Left cardiac atrium (tissue), 4 donors: ENCODE data around the gene DONSON. TPM values are rescaled to one million over a fixed set of nuclear protein-coding genes. Genes with fewer than 3 reads are reported as not detected.
"Not testable (repeated sequence)": the region's sequence is repeated elsewhere in the genome, so short reads cannot be mapped to it uniquely, and the experiment has no call there.

Experiments
- ATAC-seq, 2 donors: fragments of 200-7000 bp; cut with Tn5 transposase; one replicate each; pipeline ENCODE4 v1.9.1; 2020; ENCODE audit warnings: mild to moderate bottlenecking in 2 of 2, moderate library complexity in 2 of 2
- DNase-seq: peaks from one replicate; pipeline ENCODE4 v3.0.0-alpha.2; 2020
- intact Hi-C, 2 donors: fragments of 100-400 bp; cut with DNase I; formaldehyde crosslinking; loops; one replicate each; pipeline versions ENCODE4 v1.14.1 to v1.15.1; 2022 to 2023
- long read RNA-seq: library from polyadenylated mRNA; unstranded; transcript quantifications from one replicate; pipeline ENCODE4 v2.0.0, GENCODE V29; 2021
- total RNA-seq, 2 donors: library from RNA; stranded (reverse); fragmentation: NEBNext Ultra II Directional; extraction: Animal tissue kit (Norgen Biotek cat#: 25700); gene quantifications; one replicate each; pipeline ENCODE4 v1.2.1, GENCODE V29; 2021
- donor health status: DM: no; HTN: yes; CAD: no.
- donor health status: DM: no; HTN: yes; CAD: no; lungs with severe emphysema.
- donor health status: DM: yes; HTN: yes; CAD: no.
- donor health status: Dilated cardiomyopathy.

The DONSON gene, protein sequence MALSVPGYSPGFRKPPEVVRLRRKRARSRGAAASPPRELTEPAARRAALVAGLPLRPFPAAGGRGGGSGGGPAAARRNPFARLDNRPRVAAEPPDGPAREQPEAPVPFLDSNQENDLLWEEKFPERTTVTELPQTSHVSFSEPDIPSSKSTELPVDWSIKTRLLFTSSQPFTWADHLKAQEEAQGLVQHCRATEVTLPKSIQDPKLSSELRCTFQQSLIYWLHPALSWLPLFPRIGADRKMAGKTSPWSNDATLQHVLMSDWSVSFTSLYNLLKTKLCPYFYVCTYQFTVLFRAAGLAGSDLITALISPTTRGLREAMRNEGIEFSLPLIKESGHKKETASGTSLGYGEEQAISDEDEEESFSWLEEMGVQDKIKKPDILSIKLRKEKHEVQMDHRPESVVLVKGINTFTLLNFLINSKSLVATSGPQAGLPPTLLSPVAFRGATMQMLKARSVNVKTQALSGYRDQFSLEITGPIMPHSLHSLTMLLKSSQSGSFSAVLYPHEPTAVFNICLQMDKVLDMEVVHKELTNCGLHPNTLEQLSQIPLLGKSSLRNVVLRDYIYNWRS
- 1 to 10 TPM; 4.9 to 5.7 TPM for total RNA-seq
- long read RNA-seq = 0 reads

DNA sequence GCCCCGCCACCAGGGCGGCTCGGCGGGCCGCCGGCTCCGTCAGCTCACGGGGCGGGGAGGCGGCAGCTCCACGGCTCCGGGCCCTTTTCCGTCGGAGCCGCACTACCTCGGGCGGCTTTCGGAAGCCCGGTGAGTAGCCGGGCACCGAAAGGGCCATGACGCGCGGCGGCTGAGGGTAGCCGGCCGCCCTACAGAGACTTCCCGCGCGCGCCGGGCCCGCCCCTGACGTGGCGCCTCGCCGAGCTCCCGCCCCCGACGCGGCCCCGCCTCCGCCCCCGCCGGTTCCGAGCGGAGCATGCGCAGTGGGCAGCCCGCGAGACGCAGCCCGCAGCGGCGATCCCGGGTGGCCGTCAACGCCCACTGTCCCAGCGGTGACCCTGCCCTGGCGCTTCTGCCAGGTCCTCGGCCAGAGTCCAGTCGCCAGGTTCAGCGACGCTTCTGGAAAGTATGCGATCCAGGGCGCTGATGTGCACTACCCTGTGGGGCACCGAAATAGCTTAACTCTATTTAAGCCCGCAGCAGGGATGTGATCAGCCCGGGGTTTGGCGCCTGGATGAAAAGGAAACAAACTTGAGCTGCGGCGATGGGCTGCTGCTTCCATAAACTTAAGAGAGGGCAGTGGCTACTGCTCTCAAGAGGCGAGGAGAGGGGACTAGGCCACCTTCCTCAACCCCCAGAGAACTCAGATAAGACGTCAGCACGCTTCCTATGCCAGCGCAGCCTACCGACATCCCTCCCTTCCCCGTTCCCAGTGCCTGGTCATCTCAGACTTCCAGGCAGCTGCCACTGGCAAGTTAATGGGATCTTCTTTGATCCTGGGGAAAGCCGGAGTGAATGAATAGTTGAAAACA is at the start of gene DONSON:
Gene DONSON, minus strand, starts transcription at position 200 of the 851 bp plus-strand sequence. Its CDS starts 43 bp downstream, at position 157.
- intact Hi-C loops = no loop called here
- DNase-seq (peak; percentile 91), ATAC-seq (peak; percentile 98)

DNA sequence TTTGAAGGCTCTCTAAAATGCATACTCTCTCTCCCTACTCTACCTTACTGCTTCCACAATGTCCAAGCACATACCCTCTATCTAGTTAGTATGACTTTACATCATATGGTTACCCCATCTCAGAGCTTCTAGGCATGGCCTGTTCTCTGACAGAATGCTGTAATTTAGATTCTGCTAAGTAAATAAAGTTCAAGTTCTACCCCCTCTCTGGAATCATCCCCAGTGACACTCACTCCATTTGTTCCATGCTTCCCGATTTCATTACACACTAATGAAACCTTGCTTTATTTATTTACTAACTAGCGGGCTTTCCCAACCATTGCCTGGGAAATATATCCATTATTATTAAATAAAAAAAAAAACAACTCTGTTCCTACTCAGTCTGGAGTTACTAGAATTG is 45.8 kb upstream of the DONSON start:
- ATAC-seq (no peak), DNase-seq (no peak)
- intact Hi-C loops = no loop called here

GRCh38 chr21:33626151-33626550 is 37.7 kb upstream of the DONSON start:
- intact Hi-C loops, DNase-seq, ATAC-seq: not testable (repeated sequence)

DNA sequence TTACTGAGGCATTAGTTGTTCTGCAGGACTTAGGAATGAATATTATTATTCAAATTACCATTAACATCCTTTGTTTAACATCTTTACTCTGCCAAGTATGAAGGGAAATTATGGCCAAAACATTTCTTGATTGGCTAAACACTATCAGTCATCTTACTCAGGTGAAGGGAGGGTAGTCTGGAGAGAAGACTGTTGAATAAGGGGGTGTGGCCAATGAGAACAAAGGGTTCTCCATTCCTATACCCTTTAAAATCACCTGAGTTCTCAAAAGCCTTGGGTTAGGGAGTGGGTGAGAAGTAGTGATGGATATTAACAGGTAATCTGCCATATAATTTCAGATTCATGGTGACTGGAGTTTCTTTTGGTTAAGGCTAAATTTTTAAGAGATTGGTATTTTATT is 33.8 kb upstream of the DONSON start:
- no peak for DNase-seq
- no peak for ATAC-seq
- intact Hi-C loops = no loop called here

DNA sequence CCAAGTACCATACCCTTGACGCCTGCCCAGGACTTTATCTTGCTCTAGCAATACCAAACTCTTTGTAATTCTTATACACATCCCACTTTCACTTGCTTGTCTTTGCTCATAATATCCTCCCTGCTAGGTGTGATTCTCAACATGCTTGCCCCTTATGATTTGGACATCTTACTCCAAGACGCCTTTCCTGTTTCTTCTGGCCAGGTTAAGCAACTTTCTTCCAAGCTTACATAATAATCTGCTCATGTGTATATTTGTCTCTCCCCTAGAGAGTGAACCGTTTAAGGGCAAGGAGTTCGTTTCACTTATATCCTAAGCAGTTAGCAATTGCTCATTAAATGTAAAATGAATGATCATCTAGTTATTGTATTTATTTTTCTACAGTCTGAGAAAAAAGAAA is 31.2 kb upstream of the DONSON start:
- ATAC-seq (no peak), DNase-seq (no peak)
- intact Hi-C loops = no loop called here

DNA sequence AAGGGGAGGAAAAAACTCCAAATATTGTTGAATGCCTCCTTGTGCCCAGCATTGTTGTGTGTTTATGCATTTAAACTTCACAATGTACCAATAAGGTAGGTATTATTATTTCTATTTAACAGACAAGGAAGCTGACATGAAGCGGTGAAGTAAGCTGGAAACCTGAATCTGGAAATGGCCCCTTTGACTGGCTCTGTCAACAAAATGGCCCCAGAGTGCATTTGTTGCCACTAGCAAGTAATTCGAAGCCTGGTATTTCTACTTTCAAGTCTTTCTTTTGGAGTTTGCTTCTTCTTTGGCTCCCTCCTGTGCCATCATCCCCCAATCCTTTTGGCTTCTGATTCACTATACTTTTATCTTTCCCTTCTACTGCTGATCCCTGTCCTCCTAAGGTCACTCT is 29.9 kb upstream of the DONSON start:
- no peak for DNase-seq
- intact Hi-C loops = no loop called here

DNA sequence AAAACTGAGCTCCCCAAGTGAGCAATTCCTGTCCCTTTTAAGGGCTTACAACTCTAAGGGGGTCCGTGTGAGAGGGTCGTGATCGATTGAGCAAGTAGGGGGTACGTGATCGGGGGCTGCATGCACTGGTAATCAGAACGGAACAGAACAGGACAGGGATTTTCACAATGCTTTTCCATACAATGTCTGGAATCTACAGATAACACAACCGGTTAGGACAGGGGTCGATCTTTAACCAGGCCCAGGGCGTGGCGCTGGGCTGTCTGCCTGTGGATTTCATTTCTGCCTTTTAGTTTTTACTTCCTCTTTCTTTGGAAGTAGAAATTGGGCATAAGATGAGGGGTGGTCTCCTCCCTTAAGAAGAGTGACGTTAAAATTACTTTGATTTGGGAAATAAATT is 29.1 kb upstream of the DONSON start:
- ATAC-seq, intact Hi-C loops, DNase-seq: not testable (repeated sequence)

More for the DNA sequence above, 29.9 kb upstream of the DONSON start:
- ATAC-seq = no peak

GRCh38 chr21:33611006-33611744 is 22.7 kb upstream of the DONSON start:
- intact Hi-C loops = no loop called here
- DNase-seq = no peak
- no peak for ATAC-seq

DNA sequence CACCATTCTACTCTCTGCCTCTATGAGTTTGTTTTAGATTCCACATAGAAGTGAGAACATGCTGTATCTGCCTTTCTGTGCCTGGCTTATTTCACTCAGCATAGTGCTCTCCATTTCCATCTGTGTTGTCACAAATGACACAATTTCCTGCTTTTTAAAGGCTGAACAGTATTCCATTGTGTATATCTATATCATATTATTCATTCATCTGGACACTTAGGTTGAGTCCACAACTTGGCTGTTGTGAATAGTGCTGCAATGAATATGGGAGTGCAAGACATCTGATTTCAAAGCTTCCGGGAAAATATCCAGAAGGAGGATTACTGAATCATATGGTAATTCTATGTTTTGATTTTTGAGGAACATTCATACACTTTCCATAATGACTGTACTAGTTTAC is 20.1 kb upstream of the DONSON start:
- intact Hi-C loops = no loop called here
- ATAC-seq (no peak), DNase-seq (no peak)

DNA sequence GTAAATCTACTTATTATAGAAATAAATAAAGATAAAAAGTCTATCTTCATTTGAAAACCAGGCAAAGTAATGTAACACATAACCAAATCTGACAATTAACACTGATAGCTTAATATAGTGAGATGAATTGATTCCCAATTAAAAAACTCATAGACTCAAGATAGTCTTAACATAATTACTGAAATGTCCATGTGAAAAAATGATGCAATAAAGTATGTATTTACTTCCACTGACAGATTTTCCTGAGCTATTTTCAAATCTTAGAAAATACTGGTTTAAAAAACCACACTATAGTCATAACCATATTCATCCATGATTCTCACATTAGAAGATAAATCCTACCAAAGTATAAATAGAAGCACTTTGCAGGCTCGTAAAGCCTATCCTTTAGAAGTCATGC is 9.6 kb upstream of the DONSON start:
- no peak for DNase-seq
- ATAC-seq = no peak
- intact Hi-C loops = loop anchor here in 1 of 2 donors (10.0 kb wide), 1 partner anchor 53 kb away; the partner anchor contains the start of genes GART and SON

DNA sequence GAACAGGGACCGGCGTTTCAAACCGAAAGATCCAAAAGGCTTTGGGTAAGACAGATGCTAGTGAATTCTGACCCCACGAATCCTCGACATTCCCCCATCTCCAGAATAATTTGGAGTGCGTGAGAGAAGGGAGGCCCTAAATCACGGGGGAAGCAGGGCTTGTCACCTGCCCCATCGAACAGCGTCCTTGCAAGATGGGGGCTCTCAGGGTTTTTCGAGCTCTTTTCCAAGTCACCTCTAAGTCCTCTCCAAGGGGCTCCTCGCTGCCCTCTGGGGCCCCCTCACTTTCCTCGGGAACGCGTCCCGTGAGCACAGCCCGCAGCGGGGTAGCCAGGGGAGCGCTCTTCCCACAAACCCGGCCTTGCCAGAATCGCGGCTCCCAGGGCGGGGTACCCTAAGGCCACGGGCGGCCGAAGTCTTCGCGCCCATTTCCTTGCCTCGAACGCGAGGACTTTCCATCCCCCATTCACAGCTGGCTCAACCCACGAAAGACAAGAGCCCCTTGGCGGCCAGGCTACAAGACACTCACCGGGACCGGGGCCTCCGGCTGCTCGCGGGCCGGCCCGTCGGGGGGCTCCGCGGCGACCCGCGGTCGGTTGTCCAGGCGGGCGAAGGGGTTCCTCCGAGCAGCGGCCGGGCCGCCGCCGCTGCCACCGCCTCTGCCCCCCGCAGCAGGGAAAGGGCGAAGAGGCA is 546 bp downstream of the DONSON start:
- intact Hi-C loops = no loop called here
- ATAC-seq (peak; percentile 38 to 39), DNase-seq (peak; percentile 60)

DNA sequence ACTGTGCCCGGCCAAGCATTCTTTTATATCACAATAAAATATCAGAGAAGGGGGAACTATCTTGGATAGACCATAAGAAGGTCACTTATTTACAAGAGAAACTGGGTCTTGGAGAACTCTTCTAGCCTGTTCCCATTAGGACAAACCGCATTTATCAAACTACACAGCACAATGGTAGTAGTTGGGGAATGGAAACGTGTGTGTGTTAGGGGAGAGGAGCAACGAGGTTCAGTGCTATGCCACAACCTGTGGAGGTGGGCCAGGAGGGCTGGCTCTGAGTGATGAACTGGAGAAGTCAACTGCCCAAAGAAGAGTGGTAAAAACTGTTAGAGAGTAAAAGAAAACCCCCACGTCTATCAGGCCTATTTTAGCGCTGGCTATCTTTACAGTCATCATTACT is 1.6 kb downstream of the DONSON start:
- no peak for ATAC-seq
- intact Hi-C loops = no loop called here
- no peak for DNase-seq

DNA sequence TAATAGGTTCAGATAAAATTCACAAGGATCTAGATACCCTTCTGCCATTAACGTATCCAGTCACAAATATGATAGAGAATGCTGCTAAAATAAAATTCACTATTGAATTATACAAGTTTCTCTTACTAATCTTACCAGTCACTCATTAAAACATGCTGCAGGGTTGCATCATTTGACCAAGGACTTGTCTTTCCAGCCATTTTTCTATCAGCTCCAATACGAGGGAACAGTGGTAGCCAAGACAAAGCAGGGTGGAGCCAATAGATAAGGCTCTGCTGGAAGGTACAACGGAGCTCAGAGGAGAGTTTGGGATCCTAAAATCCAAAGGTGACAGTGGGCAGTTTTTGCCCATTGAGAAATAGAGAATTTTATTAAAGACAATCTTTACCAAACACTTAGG is 4.0 kb downstream of the DONSON start:
- ATAC-seq = no peak
- DNase-seq = no peak
- intact Hi-C loops = no loop called here

GRCh38 chr21:33578959-33579542 is 9.4 kb downstream of the DONSON start:
- intact Hi-C loops = no loop called here
- DNase-seq = no peak
- no peak for ATAC-seq

GRCh38 chr21:33578214-33578613 is 10.3 kb downstream of the DONSON start:
- DNase-seq = no peak
- intact Hi-C loops = no loop called here
- ATAC-seq = no peak

- peak in 1 of 2 donors; percentile 43 for ATAC-seq
- intact Hi-C loops, DNase-seq: not testable (repeated sequence)
These were observed 11.7 kb downstream of the DONSON start for GRCh38 chr21:33576741-33577141.

- ATAC-seq = no peak
- intact Hi-C loops = no loop called here
These were observed 16.1 kb downstream of the DONSON start for GRCh38 chr21:33572350-33572749.

GRCh38 chr21:33569991-33570390 is 18.5 kb downstream of the DONSON start:
- DNase-seq = no peak
- no peak for ATAC-seq
- intact Hi-C loops = no loop called here

More at GRCh38 chr21:33572350-33572749, 16.1 kb downstream of the DONSON start:
- DNase-seq = no peak
